A673 (cell line): ENCODE measurements around the gene AATK. TPM values are rescaled to one million over a fixed set of nuclear protein-coding genes. Genes with fewer than 3 reads are reported as not detected.

Experiments
- BruUV-seq: library from RNA; stranded (reverse); fragments of 400-500 nt; replicated peaks from 2 replicates; lab custom pipeline; 2021; lab: Mats Ljungman, UMichigan
- CTCF ChIA-PET: fragments of 300-600 bp; sonication (Branson Sonifier 250); formaldehyde crosslinking; loops from one replicate; lab custom pipeline; 2022; ENCODE audit warnings: antibody characterized with exemption; lab: Charles Lee
- POLR2A ChIA-PET: fragments of 300-600 bp; sonication (Branson Sonifier 250); formaldehyde crosslinking; loops from one replicate; lab custom pipeline; 2022; ENCODE audit warnings: antibody characterized with exemption; ENCODE audit not compliant: low non-redundant PET; lab: Charles Lee
- DNase-seq: peaks from one replicate; pipeline ENCODE4 v3.0.0-alpha.2; 2015; ENCODE audit warnings: low spot score
- H3K27ac ChIP-seq: fragments of 200-600 bp; sonication (generic); 2 replicates; pipeline ENCODE4 v1.5.1; 2016; ENCODE audit warnings: mixed run types, low read depth, mild to moderate bottlenecking, mixed read lengths, antibody characterized with exemption, low read length; ENCODE audit not compliant: poor library complexity, severe bottlenecking
- H3K27me3 ChIP-seq: fragments of 200-600 bp; sonication (generic); replicated peaks from 2 replicates; pipeline ENCODE4 v1.6.1; 2017; ENCODE audit warnings: mixed run types, low read depth, mild to moderate bottlenecking, mixed read lengths, antibody characterized with exemption, low read length; ENCODE audit not compliant: insufficient read depth, poor library complexity
- H3K36me3 ChIP-seq: fragments of 200-600 bp; sonication (generic); 2 replicates; pipeline ENCODE4 v1.6.1; 2016; ENCODE audit warnings: mixed run types, mild to moderate bottlenecking, mixed read lengths, antibody characterized with exemption, low read length; ENCODE audit not compliant: insufficient read depth, poor library complexity, severe bottlenecking
- H3K4me1 ChIP-seq: fragments of 200-600 bp; sonication (generic); 2 replicates; pipeline ENCODE4 v1.6.1; 2017; ENCODE audit warnings: mixed run types, mild to moderate bottlenecking, mixed read lengths, antibody characterized with exemption, low read length; ENCODE audit not compliant: insufficient read depth, poor library complexity, severe bottlenecking
- H3K4me3 ChIP-seq: fragments of 200-600 bp; sonication (generic); 2 replicates; pipeline ENCODE4 v1.5.1; 2016; ENCODE audit warnings: low read depth, mixed run types, mild to moderate bottlenecking, mixed read lengths, low read length; ENCODE audit not compliant: poor library complexity, severe bottlenecking
- H3K9me3 ChIP-seq: fragments of 200-600 bp; sonication (generic); 2 replicates; pipeline ENCODE4 v1.6.1; 2016; ENCODE audit warnings: mixed run types, low read depth, mild to moderate bottlenecking, mixed read lengths, antibody characterized with exemption, low read length; ENCODE audit not compliant: poor library complexity, severe bottlenecking
- CTCF ChIP-seq: fragments of 300-800, 200-600 bp; sonication (generic); conservative IDR thresholded peaks from 2 replicates; pipeline ENCODE4 v1.5.1; 2017; ENCODE audit warnings: low read depth, mild to moderate bottlenecking, antibody characterized with exemption, low read length, moderate library complexity, mixed read lengths
- EZH2 ChIP-seq: fragments of 200-600 bp; sonication (generic); IDR thresholded peaks from 2 replicates; pipeline ENCODE4 v1.6.1; 2017; ENCODE audit warnings: borderline replicate concordance, low read depth, mild to moderate bottlenecking, mixed read lengths, antibody characterized with exemption, low read length; ENCODE audit not compliant: poor library complexity, severe bottlenecking
- intact Hi-C: fragments of 100-400 bp; cut with micrococcal nuclease; formaldehyde crosslinking; loops from one replicate; pipeline ENCODE4 v1.10.0; 2022; ENCODE audit not compliant: unreplicated experiment
- total RNA-seq: library from RNA; stranded (reverse); gene quantifications from 2 replicates; pipeline ENCODE4 v1.2.3, GENCODE V29; 2021

The AATK gene
- total RNA-seq, 1 experiment from 2014 or later: 0.90 TPM

- BruUV-seq: no TSS peak
- Histone ChIP-seq H3K36me3 (no peaks in the 10 kb centered on the region), H3K27ac (no peak overlapping the region), H3K27me3 (no peaks in the 10 kb centered on the region), H3K4me3 (no peak overlapping the region), H3K4me1 (peaks cover 9% of the 10 kb centered on the region), H3K9me3 (no peaks in the 10 kb centered on the region)
- ChIA-PET CTCF (no interaction called here), POLR2A (interaction anchor here (0.6 kb wide), 1 partner anchor 71 kb away, joined by 3 read pairs; no protein-coding TSS in a partner anchor)
- no peak for DNase-seq
- TF ChIP-seq CTCF (no peak), EZH2 (no peak)
- intact Hi-C loops: no loop called here
Measured at GRCh38 chr17:81085420-81085911, 80.6 kb downstream of the AATK start.

GRCh38 chr17:81084680-81085419 lies 81.2 kb downstream of the AATK start:
- ChIA-PET CTCF (no interaction called here), POLR2A (no interaction called here)
- H3K27me3 ChIP-seq: no peaks in the 10 kb centered on the region
- no TSS peak for BruUV-seq
- no peaks in the 10 kb centered on the region for H3K9me3 ChIP-seq
- intact Hi-C loops: no loop called here
- DNase-seq: no peak
- peaks cover 3% of the 10 kb centered on the region for H3K4me1 ChIP-seq
- H3K27ac ChIP-seq: no peak overlapping the region
- H3K4me3 ChIP-seq: no peak overlapping the region
- no peaks in the 10 kb centered on the region for H3K36me3 ChIP-seq
- no peak for TF ChIP-seq CTCF
- TF ChIP-seq EZH2: no peak

GRCh38 chr17:81083125-81083765 lies 82.8 kb downstream of the AATK start:
- no peak for TF ChIP-seq CTCF
- no peak for TF ChIP-seq EZH2
- intact Hi-C loops: no loop called here
- H3K27me3 ChIP-seq: no peaks in the 10 kb centered on the region
- ChIA-PET CTCF (no interaction called here), POLR2A (no interaction called here)
- no peaks in the 10 kb centered on the region for H3K4me1 ChIP-seq
- no peaks in the 10 kb centered on the region for H3K36me3 ChIP-seq
- no peaks in the 10 kb centered on the region for H3K9me3 ChIP-seq
- DNase-seq: no peak
- BruUV-seq: no TSS peak
- no peak overlapping the region for H3K27ac ChIP-seq
- no peak overlapping the region for H3K4me3 ChIP-seq
